Ishikawa (cell line): ENCODE data around the gene YTHDC1.

Source experiments
- CEBPB ChIP-seq: IDR thresholded peaks from 2 replicates; pipeline ENCODE4 v1.6.1; 2012
- CREB1 ChIP-seq: IDR thresholded peaks from 2 replicates; pipeline ENCODE4 v1.6.1; 2012; ENCODE audit warnings: low read depth
- EP300 ChIP-seq: IDR thresholded peaks from 2 replicates; pipeline ENCODE4 v1.6.1; 2012; ENCODE audit warnings: borderline replicate concordance
- FOXM1 ChIP-seq: IDR thresholded peaks from 2 replicates; pipeline ENCODE4 v1.6.1; 2012; ENCODE audit warnings: low read depth, borderline replicate concordance
- MAX ChIP-seq: IDR thresholded peaks from 2 replicates; pipeline ENCODE4 v1.6.1; 2012
- NFIC ChIP-seq: IDR thresholded peaks from 2 replicates; pipeline ENCODE4 v1.6.1; 2012
- RAD21 ChIP-seq: IDR thresholded peaks from 2 replicates; pipeline ENCODE4 v1.6.1; 2012; ENCODE audit warnings: low read depth
- REST ChIP-seq: IDR thresholded peaks from 2 replicates; pipeline ENCODE4 v1.6.1; 2012; ENCODE audit warnings: low read depth, mild to moderate bottlenecking
- TAF1 ChIP-seq: IDR thresholded peaks from 2 replicates; pipeline ENCODE4 v1.6.1; 2012; ENCODE audit warnings: low read depth, mild to moderate bottlenecking
- TCF12 ChIP-seq: IDR thresholded peaks from 2 replicates; pipeline ENCODE4 v1.6.1; 2012; ENCODE audit warnings: low read depth
- TEAD4 ChIP-seq: IDR thresholded peaks from 2 replicates; pipeline ENCODE4 v1.6.1; 2012
- USF1 ChIP-seq: IDR thresholded peaks from 2 replicates; pipeline ENCODE4 v1.6.1; 2012
- YY1 ChIP-seq: IDR thresholded peaks from 2 replicates; pipeline ENCODE4 v1.6.1; 2012; ENCODE audit warnings: low read depth
- ZBTB7A ChIP-seq: IDR thresholded peaks from 2 replicates; pipeline ENCODE4 v1.6.1; 2012; ENCODE audit warnings: low read depth

- TF ChIP-seq MAX (no peak), TAF1 (no peak), RAD21 (no peak), REST (no peak), USF1 (no peak), YY1 (no peak), FOXM1 (no peak), TCF12 (no peak), EP300 (no peak), ZBTB7A (no peak), CEBPB (no peak), CREB1 (no peak), TEAD4 (no peak), NFIC (no peak)
Observed at GRCh38 chr4:68278029-68278428, 71.9 kb downstream of the YTHDC1 start.
